LoVo (cell line): Measurements from ENCODE around the gene NECTIN1.

Experiments
- DNase-seq: peaks from one replicate; pipeline ENCODE4 v3.0.0-alpha.2; 2016; ENCODE audit warnings: low spot score

The NECTIN1 gene

DNA sequence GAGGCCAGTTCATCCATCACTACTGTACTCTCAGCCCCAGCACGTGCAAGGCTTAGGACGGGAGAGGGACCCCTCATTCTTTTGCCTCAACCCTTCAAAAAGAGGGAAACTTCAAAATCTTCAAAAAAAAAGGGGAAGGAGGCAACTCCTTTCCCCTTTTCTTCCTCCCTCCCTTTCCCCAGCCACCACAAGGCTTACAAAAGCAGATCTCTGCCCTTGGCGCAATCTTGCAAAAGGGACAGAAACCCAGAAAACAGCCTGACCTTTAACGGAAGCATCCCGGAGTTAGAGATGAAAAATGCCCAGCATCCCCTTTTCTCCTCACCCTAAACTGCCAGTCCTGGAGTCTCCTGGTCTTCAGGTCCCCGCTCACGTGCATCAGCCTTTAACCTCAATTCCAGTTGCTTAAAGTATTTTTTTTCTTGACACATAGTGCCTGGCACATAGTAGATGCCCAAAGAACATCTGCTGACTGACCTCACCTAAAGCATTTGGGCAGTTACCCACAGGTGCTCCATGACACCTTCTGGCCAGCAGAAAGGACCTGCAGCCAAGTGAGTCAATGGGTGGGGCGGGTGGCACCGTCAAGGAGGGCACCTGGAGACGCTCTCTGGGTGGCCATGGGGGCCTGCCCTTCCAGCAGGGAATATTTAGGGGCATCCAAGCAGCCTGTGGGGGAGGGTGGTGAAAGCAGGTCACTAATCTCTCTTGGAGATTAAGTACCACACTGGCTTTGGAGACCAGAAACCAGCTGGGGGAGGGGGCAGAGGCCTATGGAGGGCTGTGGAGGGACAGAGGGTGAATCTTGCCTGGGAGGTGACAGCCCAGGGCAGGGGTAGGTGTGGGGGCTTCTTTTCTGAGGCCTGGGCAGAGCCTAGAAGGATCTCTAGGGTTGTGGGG is 16.3 kb downstream of the NECTIN1 start:
- DNase-seq: no peak

DNA sequence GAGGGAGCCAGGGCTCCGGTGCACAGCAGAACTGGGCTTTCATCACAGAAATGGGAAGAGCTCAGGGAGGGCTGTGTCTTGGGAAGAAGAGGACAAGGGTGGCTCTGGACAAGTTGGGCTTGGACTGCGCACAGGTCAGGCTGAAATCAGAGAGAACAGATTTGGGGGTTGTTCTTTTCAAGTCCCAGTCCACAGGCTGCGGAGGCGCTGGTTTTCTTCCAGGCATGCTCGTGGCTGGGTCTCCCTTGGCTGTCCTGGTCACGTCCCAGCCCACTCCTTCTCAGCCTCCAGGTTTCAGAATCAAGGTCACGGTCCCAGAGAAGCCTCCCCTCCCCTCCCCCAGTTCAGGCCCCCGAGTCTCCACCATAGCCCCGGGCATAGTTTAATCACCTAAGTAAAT is 17.0 kb downstream of the NECTIN1 start:
- no peak for DNase-seq

DNA sequence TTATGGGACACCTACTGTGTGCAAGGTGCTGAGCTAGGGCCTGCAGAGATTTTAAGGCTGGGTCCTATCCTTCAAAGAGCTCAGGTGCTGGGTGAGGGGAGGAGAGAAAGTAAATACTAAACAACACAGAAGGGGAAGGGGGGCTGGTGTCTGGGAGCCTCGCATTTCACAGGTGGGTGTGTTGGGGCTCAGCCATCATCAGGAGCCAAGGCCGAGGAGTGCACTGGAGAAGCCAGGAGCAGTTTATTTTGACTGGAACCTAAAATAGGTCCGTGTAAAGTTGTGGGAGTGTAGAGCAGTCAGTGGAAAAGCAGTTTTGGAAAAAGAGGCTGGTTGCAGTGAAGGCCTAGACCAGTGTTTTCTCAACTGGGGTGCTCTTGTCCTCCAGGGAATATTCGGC is 17.5 kb downstream of the NECTIN1 start:
- DNase-seq: no peak

DNA sequence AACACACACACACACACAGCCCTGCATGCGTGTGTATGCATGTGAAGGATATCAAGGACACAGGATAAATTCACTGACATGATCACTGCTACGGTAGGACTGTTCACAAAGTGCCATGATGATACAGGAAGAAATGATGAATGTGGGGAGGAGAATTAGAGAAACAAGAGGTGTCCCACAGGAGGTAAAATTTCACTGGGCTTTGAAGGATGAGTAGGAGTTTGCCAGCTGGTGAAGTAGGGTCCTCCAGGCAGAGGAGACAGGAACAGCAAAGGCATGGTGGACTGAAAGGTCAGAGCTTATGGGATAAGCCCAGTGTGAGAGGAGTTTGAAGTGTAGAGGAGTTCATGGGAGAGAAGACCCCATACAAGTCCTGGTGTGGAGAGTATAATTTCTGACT is 18.6 kb downstream of the NECTIN1 start:
- DNase-seq: no peak

DNA sequence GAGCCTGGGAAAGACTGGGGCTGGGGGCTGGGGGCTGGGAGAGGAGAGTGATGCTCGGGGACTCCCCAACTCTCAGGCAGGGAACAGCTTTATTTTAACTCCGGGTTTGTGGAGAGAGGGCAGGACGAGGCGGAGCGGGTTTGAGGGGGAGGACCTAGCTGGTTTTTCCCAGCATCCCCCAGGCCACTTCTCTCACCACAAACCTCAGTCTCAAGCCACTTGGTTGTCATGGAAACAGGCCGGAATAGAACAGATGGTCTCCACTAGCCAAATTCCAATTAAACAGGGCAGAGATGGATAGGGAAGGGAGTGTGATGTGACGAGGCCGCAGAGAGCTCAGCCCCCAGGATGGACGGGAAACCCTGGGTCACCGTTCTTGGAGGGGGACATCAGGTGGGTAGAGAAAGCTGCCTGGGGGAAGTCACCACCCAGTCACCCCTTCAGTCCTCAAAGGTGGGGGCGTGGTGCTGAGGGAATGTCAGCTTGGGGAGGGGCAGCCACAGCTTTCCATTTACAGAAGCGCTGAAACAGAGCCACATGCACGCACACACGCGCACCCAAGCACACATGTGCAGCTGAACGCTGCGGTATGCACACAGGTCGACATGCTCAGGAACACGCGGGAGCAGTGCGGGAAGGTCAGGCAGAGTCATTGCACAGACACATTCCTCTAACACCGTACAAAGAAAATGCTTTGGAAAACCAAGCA is 19.2 kb downstream of the NECTIN1 start:
- no peak for DNase-seq

DNA sequence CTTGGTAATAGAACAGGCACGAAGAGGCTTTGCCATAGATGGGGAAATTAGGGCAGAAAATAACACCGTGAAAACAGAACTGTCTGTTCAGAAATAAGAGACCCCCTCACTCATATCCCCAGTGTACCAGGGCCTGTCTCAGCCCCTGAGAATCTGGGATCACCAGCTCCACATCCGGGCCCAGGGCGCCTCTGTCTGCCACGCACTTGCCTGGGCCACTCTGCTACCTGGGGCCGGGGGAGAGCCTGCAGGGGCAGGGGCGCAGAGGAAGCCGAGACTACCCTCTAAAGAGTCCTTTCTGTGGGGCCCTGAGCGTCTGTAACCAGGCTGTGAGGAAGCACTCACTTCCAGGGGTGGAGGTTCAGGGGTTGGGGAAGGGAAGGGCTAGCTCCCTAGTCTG is 19.8 kb downstream of the NECTIN1 start:
- no peak for DNase-seq

DNA sequence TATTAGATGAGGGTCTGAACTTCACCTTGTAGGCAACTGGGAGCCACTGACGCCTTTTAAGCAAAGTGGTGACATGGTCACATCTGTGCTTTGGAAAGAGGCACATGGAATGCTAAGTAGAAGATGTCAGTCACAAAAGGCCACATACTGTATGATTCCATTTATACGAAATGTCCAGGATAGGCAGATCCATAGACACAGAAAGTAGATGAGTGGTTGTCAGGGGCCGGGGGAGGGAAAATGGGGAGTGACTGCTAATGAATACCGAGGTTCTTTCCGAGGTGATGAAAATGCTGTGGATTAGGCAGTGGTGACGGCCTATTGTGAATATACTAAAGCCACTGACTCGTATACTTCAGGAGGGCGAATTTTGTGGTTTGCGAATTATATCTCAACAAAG is 20.6 kb downstream of the NECTIN1 start:
- no peak for DNase-seq

DNA sequence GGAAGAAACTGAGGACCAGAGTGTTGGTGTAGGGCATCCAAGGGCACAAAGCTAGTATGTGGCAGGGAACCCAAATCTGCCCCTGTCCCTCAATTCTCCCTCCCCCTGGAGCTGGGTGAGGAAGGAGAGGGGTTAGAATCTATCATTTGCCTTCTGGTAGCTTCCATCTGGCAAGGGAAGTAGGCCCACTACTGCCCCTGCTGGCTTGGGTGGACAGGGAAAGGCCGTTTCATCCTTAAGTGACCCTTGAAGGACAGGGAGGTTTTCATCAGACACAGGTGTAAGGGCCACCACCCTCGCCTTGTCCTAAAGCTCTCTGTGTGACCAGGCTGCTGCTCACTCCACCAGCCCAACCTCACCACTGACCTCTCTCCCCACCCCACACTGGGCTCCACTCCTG is 22.1 kb downstream of the NECTIN1 start:
- DNase-seq: no peak

DNA sequence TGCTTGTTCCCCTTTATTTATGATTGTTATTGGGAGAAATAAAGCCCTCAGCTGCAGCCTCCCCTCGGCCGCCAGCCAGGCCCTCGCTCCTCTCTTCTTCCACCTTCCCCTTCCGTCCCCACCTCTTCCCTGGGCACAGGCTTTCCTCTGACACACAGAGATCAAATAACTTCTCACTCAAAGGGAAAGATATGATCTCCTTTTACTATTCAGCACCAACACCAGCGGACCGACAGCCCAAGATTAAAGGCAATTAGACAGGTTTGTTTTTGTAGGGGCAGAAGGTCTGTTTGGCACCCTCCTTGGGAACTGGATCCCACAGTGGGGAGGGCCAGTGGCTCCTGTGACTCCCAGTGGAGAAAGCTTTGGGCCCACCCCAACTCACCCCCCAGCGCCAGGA is 23.0 kb downstream of the NECTIN1 start:
- no peak for DNase-seq

DNA sequence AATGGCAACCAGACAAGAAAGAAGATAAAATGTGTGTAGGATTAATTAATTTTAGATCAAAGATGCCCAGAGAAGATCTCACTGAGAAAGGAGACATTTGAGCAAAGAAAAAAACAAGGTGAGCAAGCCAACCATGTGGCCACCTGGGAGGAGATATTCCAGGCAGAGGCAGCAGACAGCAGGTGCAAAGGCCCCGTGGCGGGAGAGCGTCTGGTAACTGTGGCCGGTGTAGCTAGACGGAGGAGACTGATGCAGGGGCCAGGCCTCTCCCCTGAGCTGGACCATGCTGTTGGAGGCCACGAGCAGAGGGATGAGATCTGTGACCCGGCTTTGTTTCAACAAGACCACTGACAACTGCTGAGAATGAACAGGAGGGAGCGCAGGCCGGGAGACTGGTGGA is 23.6 kb downstream of the NECTIN1 start:
- DNase-seq: no peak

DNA sequence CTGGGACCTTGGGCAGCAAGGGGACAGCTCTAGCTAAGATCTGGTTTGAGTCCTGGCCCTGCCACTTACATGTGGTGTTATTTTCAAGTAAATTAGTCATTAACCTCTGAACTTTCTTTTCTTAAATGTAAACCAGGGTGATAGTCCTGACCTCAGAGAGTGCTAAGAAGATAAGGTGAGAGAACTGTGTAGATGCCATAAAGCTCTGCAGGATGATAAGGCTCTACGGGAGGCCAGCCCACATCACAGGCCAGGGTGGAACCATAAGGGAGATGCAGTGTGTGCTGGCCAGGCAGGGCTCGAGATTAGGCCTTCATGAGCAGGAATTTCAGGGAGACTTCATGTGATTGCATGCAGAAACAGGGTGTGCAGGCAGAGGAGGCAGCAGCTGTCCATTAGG is 24.2 kb downstream of the NECTIN1 start:
- DNase-seq: no peak

DNA sequence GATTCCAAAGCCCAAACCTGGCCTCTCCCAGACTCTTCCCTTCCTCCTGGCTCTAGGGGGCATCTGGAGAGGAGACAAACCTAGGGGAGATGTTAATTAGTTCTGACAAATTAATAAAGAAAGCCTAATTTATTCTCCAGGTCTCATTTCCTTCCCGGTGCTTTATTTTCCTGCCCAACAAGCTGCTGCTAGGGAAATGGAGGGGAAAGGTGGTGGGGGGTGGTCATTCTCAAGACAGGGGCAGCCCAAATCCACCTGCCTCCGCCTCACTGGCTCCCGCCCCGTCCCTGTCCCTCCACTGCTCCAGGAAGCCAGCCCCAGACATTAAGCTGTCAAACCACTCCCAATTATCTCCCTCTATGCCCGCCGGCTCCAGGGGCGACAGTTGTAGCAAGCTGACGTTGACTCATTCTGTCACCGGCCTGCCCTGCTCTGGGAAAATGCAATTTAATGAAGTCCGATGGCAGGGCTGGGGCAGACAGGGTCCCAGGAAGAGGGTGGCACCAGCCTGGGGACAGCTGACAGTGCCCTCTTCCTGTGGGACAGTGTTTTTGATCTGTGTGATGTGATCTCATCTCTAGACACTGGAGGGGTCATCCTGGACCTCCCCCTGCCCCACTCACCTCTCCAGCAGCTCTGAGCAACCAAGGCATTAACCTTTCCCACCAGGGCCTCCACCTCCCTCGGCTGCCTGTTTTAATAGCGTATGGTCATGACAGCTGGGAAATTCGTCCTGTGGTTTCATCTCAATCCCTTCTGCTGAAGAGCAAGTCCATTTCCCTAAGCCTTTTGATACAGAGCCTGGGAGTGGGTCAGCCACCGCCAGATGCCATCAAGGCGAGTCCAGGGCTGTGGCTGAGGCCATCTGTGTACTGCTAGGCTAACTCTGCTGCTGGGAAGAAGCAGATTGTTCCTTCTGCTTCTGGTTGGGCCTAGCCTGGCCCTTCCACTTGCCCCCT is 27.1 kb downstream of the NECTIN1 start:
- no peak for DNase-seq

DNA sequence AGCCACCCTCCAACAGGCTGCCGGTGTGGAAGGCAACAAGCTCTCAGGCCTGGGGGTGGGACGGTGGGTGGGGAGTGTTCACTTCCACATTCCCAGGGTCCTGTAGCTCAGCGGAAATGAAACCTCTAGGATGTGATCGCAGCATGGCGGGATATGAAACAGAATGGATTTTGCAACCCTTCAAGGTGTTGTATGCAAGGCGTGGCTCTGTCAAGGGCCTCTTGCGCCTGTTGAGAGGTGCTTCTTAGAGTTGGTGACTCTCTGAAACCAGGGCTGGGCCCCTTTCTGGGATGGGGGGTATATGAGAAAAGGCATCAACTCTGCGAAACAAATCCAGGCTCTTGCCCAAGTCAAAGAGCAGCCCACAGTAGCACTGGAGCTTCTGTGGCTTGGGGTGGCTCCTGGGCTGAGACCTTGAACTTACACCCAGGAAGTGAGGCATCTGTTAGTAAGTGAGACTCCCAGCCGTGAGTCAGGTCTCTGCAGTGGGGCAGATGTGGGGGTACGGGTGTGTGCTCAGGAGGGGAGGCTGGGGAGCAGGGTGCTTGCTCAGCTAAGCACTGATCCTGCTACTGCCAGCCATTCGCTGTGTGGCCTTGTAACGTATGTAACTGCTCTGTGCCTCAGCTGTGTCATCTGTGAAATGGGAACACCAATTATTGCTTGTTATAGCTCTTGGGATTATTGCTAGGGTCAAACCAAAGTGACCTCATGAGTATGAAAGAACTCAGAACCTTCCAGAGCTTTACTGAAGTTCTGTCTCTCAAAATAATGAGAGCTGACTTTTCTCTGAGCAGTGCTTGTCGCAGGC is 28.3 kb downstream of the NECTIN1 start:
- DNase-seq: no peak

DNA sequence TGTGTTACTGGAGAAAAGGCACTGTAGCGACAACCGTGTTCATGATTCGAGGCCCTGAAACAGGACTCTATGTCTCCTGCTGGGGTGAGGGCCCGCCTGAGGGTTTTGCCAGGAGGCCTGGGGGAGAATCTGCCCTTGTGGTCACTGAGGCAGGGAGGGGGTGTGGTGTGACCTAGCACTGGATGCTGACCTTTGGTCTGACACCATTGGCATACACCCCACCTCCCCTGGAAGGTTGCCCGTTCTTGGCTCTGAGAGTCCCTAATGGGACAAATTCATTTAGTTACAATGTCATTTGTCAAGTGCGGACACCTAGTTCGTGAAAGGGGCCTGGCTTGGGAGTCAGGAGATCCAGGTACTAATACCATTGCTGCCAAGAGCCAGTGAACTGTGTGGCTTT is 29.0 kb downstream of the NECTIN1 start:
- no peak for DNase-seq

DNA sequence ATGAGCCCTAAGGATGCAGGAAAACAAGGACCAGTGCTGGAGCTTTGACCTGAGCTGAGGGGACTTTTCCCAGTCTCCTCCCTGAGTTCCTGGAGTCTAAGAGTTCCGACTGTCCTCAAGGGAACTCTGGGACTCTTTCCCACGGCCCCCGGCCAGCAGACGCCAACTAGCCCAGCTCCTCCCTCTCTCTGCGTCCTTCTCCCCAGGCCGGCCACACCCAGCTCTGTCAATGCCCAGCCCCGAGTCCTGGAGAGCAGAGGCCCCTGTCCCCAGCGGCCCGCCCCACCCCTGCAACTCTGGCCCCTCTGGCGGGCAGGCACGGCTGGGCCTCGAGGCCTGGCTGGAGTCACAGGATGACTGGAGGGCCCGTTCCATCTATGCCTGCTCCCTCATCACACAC is 29.8 kb downstream of the NECTIN1 start:
- DNase-seq: no peak

DNA sequence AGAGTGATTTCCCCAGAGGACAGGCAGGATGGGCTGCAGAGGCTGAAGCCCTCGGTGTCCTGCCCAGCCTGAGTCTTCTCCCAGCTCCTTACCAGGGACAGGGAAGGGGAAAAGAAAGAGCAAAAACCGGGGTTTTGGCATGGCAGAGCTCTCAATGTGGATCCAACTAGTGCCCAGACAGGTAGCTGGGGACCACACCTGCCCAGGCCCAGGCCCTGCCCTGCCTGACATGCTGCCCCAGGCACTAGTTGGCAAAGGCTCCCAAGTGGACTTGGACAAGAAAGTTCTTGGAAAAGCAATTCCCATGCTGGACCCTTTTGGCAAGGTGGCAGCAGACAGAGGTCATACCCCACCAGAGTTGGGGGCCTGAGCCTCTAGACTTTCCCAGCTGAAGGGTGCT is 31.1 kb downstream of the NECTIN1 start:
- no peak for DNase-seq

DNA sequence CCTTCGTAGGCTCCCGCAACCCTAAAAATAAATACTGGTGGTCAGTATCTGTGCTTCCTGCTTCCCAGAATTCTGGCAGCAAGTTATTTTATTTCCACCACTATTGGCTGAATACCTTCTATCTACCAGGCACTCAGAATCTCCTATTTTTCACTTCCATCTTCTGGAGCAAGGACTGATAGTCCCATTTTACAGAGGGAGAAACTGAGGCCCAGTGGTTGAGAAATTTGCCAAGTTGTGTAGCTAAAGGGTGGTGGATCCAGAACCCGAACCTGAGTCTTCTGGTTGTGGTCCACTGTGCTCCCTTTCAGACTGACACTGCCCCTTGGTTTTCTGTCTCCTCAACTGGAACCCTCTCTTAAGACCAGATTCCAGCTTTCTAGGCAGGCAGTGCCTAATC is 31.6 kb downstream of the NECTIN1 start:
- no peak for DNase-seq

DNA sequence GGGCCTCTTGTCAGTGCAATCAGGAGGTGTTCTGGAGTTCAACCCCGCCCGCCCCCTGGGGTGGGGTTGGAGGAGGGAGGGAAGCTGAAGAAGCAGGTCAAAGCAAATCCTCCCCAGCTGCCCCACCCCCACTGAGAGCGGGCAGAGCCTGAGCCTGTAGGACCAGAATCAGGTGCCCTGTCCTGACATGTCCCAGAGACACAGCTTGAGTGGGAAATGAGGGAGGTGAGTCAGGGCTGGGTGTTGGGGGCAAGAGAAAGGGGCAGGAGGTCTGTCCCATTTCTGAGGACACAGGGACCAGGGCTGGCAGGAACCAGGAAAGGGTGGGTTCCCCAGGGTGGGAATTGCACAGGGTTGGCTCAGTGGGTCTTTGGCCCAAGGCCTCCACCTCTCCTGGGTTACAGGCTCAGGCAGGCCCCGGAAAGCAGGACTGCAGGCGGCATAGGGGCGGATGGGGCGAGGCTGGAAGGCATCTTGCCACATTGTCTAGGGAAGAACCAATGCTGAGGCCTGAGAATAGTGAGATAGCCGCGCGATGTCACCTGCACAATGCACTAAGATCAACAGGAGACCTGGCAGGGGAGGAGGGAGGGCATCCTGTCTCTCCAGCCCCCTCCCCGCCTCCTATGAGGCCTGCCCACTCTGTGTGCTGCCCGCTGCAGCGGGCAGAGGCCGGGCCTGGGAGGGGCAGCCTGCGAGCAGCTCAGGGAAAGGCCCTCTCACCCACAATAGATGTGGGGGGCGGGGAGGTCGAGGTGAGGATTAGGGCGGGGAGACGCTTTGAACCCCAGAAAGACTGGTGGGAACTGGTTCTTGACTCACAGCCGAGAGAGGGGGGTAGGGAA is 32.4 kb downstream of the NECTIN1 start:
- peak; percentile 79 for DNase-seq

DNA sequence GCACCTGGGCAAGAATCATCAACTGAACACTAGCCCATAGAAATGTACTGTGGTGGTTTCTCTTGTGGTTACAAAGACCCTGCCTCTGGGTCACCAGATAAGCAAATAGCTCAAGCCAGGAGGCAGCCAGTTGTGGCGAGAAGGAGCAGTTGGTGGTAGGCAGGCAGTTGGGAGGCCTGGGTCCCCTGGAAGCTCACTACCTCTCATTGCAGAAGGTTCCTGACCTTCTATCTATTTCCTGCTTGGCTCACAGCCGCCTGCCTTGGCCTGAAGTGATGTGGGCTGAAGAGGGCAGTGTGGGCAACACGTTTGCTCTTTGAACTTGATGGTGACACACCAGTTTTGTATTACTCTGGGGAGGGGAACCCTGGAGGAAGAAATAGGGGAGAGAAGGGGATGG is 34.7 kb downstream of the NECTIN1 start:
- peak; percentile 37 for DNase-seq

DNA sequence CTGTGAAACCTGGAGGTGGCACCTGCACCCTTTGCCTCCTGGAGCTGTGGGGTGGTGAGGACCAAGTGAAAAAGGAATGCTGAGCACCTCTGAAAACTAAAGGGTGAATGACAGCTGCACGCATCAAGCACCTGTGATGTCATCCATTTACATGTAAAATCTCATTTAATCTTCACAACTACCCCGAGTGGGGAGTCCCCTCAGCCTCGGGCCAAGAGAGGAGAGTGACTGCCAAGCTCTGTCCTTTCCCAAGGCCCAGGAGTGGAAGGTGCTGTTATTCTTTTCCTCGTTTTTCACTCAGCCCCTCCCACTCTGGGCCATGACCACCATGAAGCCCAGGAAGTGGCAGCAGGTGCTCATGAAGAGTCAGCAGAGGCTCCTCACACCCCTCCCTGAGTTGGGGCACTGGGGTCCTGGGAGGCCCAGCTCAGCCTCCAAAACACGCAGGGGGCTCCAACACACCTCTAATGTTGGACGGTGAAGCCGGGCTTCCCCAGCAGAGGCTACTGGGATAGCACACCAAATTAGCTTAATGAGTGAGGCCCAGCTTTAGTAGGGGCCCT is 35.7 kb downstream of the NECTIN1 start:
- no peak for DNase-seq

DNA sequence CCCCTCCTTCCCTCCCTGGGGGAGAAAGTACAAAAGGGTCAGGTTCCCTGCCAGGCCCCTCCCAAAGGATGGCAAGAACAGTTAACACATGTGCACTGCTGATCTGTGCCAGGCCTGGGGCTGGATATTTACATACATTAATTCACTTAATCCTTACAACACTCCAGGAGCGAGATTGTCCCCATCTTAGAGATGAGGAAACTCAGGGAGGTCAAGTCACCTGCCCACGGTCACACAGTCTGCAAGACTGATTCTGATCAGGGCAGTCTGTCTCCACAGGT is 36.5 kb downstream of the NECTIN1 start:
- DNase-seq: no peak
